GM12872 (cell line): ENCODE results near the gene MAPK11.

Experiments
- CTCF ChIP-seq: IDR thresholded peaks from 3 replicates; pipeline ENCODE4 v1.5.1; 2011; ENCODE audit warnings: low read depth, mild to moderate bottlenecking, low read length, moderate library complexity; ENCODE audit not compliant: insufficient read depth

Gene MAPK11

DNA sequence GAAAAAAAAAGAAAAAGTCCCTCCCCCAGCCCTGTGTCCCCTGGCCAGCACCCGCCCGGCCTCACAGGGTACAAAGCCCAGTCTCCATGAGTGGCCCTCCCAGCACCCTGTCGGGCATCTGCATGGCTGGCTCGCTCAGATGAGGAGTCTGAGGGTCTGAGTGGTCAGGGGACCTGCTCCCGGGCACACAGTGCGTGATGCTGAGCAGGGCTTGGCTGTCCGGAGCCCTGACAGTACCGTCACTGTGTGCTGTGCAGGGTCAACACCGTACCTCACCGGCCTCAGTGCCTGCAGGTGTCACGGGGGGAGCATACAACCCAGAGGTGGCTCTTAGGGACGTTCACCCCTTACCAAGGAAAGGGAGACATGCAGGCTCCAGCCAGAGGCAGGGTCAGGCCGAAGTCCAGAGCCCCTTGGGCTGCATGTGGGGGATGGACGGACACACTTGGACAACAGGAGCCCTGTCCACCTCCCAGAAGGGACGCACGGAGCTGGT, 40.8 kb upstream of the MAPK11 start:
- TF ChIP-seq CTCF = no peak

DNA sequence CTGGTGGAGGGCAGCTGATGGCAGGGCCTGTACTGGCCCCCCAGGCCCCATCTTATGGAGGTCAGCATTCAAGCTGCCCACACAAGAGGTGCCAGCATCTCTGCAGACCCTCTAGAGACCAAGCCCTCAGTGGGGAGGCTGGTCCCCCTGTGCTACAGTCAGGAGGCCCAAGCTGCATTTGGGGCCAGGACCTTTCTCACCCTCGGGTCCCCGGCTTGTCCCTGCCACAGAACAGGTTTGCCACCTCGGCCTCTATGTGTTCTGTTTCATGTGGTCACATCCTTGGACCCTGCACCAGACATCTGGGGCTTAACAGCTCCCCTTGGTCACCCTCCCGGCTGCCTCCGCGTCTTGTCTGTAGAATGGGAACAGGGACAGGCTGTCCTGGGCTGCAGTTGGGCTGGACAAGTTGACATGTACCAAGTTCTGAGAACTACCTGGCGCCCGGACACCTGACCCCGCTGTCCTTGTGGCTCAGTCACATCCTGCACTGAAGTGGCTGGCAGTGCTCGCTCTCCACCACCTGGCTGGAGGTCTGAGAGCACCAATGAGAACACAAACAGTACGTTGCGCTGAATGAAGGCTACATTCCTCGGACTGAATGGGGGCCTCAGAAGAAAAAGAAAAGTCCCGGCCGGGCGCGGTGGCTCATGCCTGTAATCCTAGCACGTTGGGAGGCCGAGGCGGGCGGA, 40.0 kb upstream of the MAPK11 start:
- no peak for TF ChIP-seq CTCF

- TF ChIP-seq CTCF = no peak
These were observed 39.4 kb upstream of the MAPK11 start for GRCh38 chr22:50309601-50309991.

GRCh38 chr22:50308986-50309600, 38.9 kb upstream of the MAPK11 start:
- TF ChIP-seq CTCF = no peak

DNA sequence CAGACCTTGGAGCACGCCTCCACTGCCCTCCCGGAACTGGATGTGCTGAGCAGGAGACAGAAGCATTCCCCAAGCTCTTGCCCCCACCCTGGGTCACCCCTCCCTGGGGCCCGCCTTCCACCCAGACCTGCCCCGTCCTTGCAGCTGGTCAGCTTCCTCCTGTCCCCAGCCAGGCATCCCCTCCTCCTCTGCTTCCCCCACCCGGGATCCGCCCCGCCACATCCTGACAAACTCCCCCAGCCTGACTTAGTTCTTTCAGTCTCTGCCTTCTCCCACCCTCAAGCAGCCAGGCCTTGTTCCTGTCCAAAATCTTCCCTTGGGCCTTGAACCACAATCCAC, 38.4 kb upstream of the MAPK11 start:
- TF ChIP-seq CTCF = no peak

- TF ChIP-seq CTCF = no peak
These were observed 37.9 kb upstream of the MAPK11 start for GRCh38 chr22:50307890-50308596.
